ENCODE data around the gene CYP21A2. TPM values are rescaled to one million over a fixed set of nuclear protein-coding genes. Genes with fewer than 3 reads are reported as not detected.
A peak's percentile ranks its signal among the peaks of the same experiment; 100 is the strongest.

CYP21A2 gene
- total RNA-seq, 4 donors from 2014 or later = 0.16 to 0.41 TPM; not detected in 2

DNA sequence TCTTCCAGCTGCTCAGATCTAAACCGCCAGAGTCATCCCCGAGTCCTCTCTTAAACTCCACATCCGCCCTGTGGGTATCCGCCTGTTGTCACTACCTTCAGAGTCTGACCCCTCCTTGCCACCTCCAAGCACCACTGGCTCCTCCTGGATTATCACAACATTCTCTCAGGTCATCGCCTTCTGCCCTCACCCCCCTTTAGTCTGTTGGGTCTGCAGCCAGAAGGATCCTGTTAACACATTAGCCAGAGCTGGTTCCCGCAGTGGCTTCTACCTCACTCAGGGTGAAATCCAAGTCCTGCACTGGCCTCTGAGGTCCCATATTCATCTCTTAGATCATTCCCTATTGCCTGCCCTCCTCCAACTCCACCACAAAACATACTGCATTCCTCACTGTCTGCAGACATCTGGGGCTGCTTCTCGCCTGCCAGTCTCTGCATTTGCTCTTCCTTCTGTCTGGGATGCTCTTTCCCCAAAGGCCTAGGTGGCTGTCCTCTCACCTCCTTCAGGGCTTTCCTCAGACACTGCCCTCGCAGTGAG lies 36.8 kb downstream of the CYP21A2 start:
- Histone ChIP-seq H3K27me3 (no peaks in the 10 kb centered on the region), H3K4me1 (no peaks in the 10 kb centered on the region), H3K9me3 (no peaks in the 10 kb centered on the region), H3K27ac (no peak overlapping the region), H3K36me3 (no peaks in the 10 kb centered on the region), H3K4me3 (no peak overlapping the region)
- TF ChIP-seq POLR2A (IDR thresholded peaks at IDR 0.05) = no peak
- TF ChIP-seq, protein P1, sequence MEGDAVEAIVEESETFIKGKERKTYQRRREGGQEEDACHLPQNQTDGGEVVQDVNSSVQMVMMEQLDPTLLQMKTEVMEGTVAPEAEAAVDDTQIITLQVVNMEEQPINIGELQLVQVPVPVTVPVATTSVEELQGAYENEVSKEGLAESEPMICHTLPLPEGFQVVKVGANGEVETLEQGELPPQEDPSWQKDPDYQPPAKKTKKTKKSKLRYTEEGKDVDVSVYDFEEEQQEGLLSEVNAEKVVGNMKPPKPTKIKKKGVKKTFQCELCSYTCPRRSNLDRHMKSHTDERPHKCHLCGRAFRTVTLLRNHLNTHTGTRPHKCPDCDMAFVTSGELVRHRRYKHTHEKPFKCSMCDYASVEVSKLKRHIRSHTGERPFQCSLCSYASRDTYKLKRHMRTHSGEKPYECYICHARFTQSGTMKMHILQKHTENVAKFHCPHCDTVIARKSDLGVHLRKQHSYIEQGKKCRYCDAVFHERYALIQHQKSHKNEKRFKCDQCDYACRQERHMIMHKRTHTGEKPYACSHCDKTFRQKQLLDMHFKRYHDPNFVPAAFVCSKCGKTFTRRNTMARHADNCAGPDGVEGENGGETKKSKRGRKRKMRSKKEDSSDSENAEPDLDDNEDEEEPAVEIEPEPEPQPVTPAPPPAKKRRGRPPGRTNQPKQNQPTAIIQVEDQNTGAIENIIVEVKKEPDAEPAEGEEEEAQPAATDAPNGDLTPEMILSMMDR (IDR thresholded peaks at IDR 0.05 in 4 of 5, conservative IDR thresholded peaks at IDR 0.05 in 1 of 5) = no peak
- DNase-seq (no peak), ATAC-seq (no peak)
- in situ Hi-C loops (cut with MboI; ENCODE audit: low sequenced_read_pairs in 4 of 4) = loop anchor here in 1 of 4 donors (25.0 kb wide), 1 partner anchor 113 kb away; the partner anchor contains the start of genes DXO, NELFE and SKIC2
- intact Hi-C loops (cut with DNase I; ENCODE audit: low total_unique reads) = no loop called here

DNA sequence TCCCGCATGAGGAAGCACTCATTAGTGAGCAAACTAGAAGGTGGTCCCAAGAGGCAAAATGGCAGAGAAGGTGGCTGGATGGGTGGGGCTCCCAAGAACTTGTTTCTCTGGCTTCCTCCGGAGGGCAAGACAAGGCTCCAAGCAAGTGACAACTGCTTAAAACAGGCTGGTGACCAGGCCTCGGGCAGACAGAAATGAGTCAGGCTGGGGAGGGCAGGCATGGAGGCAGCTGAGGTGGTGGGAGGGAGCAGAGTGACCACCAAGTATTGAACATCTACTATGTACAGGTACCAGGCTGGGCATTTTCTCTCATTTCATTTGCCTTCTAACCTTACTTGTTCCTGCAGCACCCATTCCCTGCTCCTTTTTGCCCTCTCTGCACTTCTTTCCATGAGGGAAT lies 37.6 kb downstream of the CYP21A2 start:
- intact Hi-C loops (cut with DNase I; ENCODE audit: low total_unique reads) = no loop called here
- Histone ChIP-seq H3K27me3 (no peaks in the 10 kb centered on the region), H3K4me3 (no peak overlapping the region), H3K9me3 (no peaks in the 10 kb centered on the region), H3K4me1 (no peaks in the 10 kb centered on the region), H3K36me3 (no peaks in the 10 kb centered on the region), H3K27ac (peak overlapping the region in 1 of 4 donors; percentile 6)
- TF ChIP-seq POLR2A (IDR thresholded peaks at IDR 0.05) = no peak
- TF ChIP-seq, protein P1 (IDR thresholded peaks at IDR 0.05 in 4 of 5, conservative IDR thresholded peaks at IDR 0.05 in 1 of 5) = no peak
- in situ Hi-C loops (cut with MboI; ENCODE audit: low sequenced_read_pairs in 4 of 4) = no loop called here
- no peak for ATAC-seq
- DNase-seq = no peak

DNA sequence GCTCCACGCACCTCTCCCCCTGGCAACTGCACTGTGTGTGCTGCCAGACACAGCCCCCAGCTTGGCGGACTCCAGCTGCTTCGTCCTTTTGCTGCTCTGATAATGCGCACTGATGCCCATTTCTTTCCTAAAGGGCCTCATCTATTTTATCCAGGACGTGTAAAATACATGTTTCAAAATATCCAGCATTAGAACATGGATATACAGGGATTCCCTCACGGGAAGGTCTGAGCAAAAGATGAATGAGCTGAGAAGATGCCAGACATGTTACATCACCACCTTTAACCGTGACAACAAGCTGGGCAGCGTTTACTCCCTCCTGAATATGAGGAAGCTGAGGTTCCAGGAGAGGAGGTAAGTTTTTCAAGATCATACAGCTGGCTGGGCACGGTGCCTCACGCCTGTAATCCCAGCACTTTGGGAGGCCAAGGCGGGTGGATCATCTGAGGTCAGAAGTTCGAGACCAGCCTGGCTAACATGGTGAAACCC lies 38.1 kb downstream of the CYP21A2 start:
- peak overlapping the region in 3 of 4 donors; percentile 39 to 52 (median 44) for H3K27ac ChIP-seq
- H3K36me3 ChIP-seq = no peaks in the 10 kb centered on the region
- H3K4me3 ChIP-seq = no peak overlapping the region
- no peaks in the 10 kb centered on the region for H3K9me3 ChIP-seq
- H3K27me3 ChIP-seq = no peaks in the 10 kb centered on the region
- TF ChIP-seq POLR2A (IDR thresholded peaks at IDR 0.05) = no peak
- TF ChIP-seq, protein P1 (IDR thresholded peaks at IDR 0.05 in 4 of 5, conservative IDR thresholded peaks at IDR 0.05 in 1 of 5) = no peak
- DNase-seq (peak; percentile 53 to 78), ATAC-seq (peak; percentile 79 to 83)
- in situ Hi-C loops (cut with MboI; ENCODE audit: low sequenced_read_pairs in 4 of 4) (no loop called here), intact Hi-C loops (cut with DNase I; ENCODE audit: low total_unique reads) (no loop called here)
- H3K4me1 ChIP-seq = no peaks in the 10 kb centered on the region

DNA sequence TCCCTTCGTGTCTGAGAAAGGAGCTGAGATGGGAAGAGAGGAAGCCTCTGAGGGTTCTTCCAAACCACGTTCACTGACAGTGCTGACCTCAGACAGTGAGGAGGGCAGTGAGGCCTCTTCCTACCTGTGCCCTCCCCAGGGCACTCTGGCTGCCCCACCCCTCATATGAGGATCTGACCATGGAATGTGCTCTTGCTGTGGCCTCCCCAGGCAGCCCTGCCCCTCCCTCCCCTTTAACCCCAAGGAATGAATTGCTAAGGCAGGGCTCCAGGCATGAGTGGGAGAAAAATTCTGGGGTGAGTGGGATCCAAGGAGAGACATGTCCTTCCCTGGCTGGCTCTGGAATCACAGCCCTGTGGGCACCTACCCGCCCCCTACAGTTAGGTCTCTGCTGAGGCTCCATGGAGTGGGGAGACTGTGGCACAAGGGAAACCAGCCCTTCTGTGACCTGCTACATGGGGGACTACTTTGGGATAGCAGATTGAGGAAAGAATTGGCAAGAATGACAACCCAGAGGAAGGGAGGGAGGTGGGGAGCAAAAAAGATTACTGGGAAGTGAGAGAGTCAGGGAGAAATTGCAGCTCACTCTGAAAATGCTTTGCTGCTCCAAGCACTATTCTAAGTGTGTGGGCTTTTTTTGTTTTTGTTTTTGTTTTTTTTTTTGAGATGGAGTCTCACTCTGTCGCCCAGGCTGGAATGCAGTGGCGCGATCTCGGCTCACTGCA lies 41.5 kb downstream of the CYP21A2 start:
- no peaks in the 10 kb centered on the region for H3K27me3 ChIP-seq
- intact Hi-C loops (cut with DNase I; ENCODE audit: low total_unique reads) = no loop called here
- no peaks in the 10 kb centered on the region for H3K4me1 ChIP-seq
- H3K36me3 ChIP-seq = no peaks in the 10 kb centered on the region
- TF ChIP-seq, protein P1 (IDR thresholded peaks at IDR 0.05 in 4 of 5, conservative IDR thresholded peaks at IDR 0.05 in 1 of 5) = no peak
- no peak for TF ChIP-seq POLR2A (IDR thresholded peaks at IDR 0.05)
- in situ Hi-C loops (cut with MboI; ENCODE audit: low sequenced_read_pairs in 4 of 4) = no loop called here
- H3K9me3 ChIP-seq = no peaks in the 10 kb centered on the region
- peak overlapping the region in 1 of 4 donors; percentile 24 for H3K27ac ChIP-seq
- ATAC-seq (no peak), DNase-seq (no peak)
- no peak overlapping the region for H3K4me3 ChIP-seq
